ENCODE results near the gene MBNL1.

DNA sequence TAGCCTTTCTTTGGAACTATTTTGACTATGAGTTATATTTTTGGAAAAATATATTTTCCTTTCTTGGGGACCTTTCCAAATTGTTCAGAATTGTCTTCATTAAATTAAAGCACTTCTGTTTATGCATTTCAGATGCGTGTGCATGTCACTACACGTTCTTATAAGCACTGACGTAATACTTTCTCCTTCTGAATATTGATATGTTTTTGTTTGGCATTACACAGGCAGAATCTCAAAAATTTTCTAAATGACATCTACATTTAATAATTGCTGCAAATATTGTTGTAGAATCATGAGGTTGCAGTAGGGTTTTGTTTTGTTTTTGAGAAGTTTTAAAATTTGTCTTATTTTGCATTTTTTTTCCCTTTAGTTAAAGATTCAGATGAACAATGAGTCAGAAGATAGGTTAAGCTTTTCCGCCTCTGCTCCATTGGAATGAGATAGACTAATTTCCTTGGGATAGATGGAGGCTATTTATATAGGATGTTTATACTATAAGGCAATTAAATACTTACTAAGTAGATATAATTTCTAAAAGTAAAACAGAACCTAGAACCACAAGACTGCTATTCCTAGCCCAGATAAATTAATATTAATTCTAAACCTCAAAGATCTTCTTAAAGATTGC lies 110.8 kb downstream of the MBNL1 start:
- TF ChIP-seq, protein P1, sequence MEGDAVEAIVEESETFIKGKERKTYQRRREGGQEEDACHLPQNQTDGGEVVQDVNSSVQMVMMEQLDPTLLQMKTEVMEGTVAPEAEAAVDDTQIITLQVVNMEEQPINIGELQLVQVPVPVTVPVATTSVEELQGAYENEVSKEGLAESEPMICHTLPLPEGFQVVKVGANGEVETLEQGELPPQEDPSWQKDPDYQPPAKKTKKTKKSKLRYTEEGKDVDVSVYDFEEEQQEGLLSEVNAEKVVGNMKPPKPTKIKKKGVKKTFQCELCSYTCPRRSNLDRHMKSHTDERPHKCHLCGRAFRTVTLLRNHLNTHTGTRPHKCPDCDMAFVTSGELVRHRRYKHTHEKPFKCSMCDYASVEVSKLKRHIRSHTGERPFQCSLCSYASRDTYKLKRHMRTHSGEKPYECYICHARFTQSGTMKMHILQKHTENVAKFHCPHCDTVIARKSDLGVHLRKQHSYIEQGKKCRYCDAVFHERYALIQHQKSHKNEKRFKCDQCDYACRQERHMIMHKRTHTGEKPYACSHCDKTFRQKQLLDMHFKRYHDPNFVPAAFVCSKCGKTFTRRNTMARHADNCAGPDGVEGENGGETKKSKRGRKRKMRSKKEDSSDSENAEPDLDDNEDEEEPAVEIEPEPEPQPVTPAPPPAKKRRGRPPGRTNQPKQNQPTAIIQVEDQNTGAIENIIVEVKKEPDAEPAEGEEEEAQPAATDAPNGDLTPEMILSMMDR (IDR thresholded peaks at IDR 0.05) = no peak
- TF ChIP-seq POLR2A (IDR thresholded peaks at IDR 0.05) (no peak), EP300 (IDR thresholded peaks at IDR 0.05) (no peak), POLR2AphosphoS5 (IDR thresholded peaks at IDR 0.05) (no peak)
